ENCODE data around the gene XYLB.

XYLB gene

GRCh38 chr3:38325256-38325655 lies 21.3 kb upstream of the XYLB start:
- no peak for DNase-seq

GRCh38 chr3:38327335-38328009 lies 19.1 kb upstream of the XYLB start:
- no peak for DNase-seq

GRCh38 chr3:38331257-38332022 lies 15.1 kb upstream of the XYLB start:
- DNase-seq: no peak

GRCh38 chr3:38332201-38332600 lies 14.4 kb upstream of the XYLB start:
- no peak for DNase-seq

GRCh38 chr3:38334142-38335055 lies 12.2 kb upstream of the XYLB start:
- DNase-seq: no peak

- DNase-seq: no peak
Observed at GRCh38 chr3:38335263-38335662, 11.3 kb upstream of the XYLB start.

- DNase-seq: no peak
Observed at GRCh38 chr3:38337703-38338102, 8.9 kb upstream of the XYLB start.

- no peak for DNase-seq
Observed at GRCh38 chr3:38343797-38344594, 2.6 kb upstream of the XYLB start.

GRCh38 chr3:38345879-38346586 lies 552 bp upstream of the XYLB start:
- no peak for DNase-seq

GRCh38 chr3:38347421-38348200 lies 1.0 kb downstream of the XYLB start:
- no peak for DNase-seq

GRCh38 chr3:38348903-38349302 lies 2.3 kb downstream of the XYLB start:
- no peak for DNase-seq

- DNase-seq: no peak
Observed at GRCh38 chr3:38349684-38350359, 3.2 kb downstream of the XYLB start.

GRCh38 chr3:38353151-38353550 lies 6.6 kb downstream of the XYLB start:
- no peak for DNase-seq

- no peak for DNase-seq
Observed at GRCh38 chr3:38354588-38355330, 8.2 kb downstream of the XYLB start.

GRCh38 chr3:38359038-38359437 lies 12.5 kb downstream of the XYLB start:
- no peak for DNase-seq

- no peak for DNase-seq
Observed at GRCh38 chr3:38360345-38360744, 13.8 kb downstream of the XYLB start.

GRCh38 chr3:38361496-38361895 lies 14.9 kb downstream of the XYLB start:
- no peak for DNase-seq

GRCh38 chr3:38362825-38363224 lies 16.2 kb downstream of the XYLB start:
- no peak for DNase-seq

- DNase-seq: no peak
Observed at GRCh38 chr3:38364721-38365400, 18.3 kb downstream of the XYLB start.

Data from activated CD4-positive, alpha-beta T cell treated with anti-CD3 and anti-CD28 coated beads, Interleukin-2, amount 50 U/mL, for 1 hour (primary cell).